GM21619 (cell line): ENCODE results near the gene GPATCH8.
"Not testable (repeated sequence)": the region's sequence is repeated elsewhere in the genome, so short reads cannot be mapped to it uniquely, and the experiment has no call there.

Experiments used
- ATAC-seq: cut with Tn5 transposase; IDR thresholded peaks from one replicate; pipeline ENCODE4 v1.9.1; 2021; ENCODE audit not compliant: unreplicated experiment

Gene GPATCH8

GRCh38 chr17:44527954-44528353 lies 24.7 kb upstream of the GPATCH8 start:
- no peak for ATAC-seq

GRCh38 chr17:44527102-44527501 lies 23.9 kb upstream of the GPATCH8 start:
- ATAC-seq: no peak

- no peak for ATAC-seq
Measured at GRCh38 chr17:44523672-44523972, 20.4 kb upstream of the GPATCH8 start.

GRCh38 chr17:44522883-44523671 lies 19.9 kb upstream of the GPATCH8 start:
- ATAC-seq: no peak

- ATAC-seq: no peak
Measured at GRCh38 chr17:44518032-44518431, 14.8 kb upstream of the GPATCH8 start.

- ATAC-seq: not testable (repeated sequence)
Measured at GRCh38 chr17:44511241-44512134, 8.3 kb upstream of the GPATCH8 start.

GRCh38 chr17:44506939-44507604 lies 3.9 kb upstream of the GPATCH8 start:
- ATAC-seq: not testable (repeated sequence)

GRCh38 chr17:44502598-44503146 lies 534 bp downstream of the GPATCH8 start:
- peak; percentile 29 for ATAC-seq

- no peak for ATAC-seq
Measured at GRCh38 chr17:44501866-44502375, 1.3 kb downstream of the GPATCH8 start.

GRCh38 chr17:44499722-44500121 lies 3.5 kb downstream of the GPATCH8 start:
- no peak for ATAC-seq

- ATAC-seq: no peak
Measured at GRCh38 chr17:44496815-44497214, 6.4 kb downstream of the GPATCH8 start.

- ATAC-seq: no peak
Measured at GRCh38 chr17:44493339-44493738, 9.9 kb downstream of the GPATCH8 start.

- no peak for ATAC-seq
Measured at GRCh38 chr17:44492706-44493272, 10.4 kb downstream of the GPATCH8 start.

GRCh38 chr17:44489581-44489980 lies 13.6 kb downstream of the GPATCH8 start:
- ATAC-seq: no peak

- no peak for ATAC-seq
Measured at GRCh38 chr17:44487170-44487569, 16.0 kb downstream of the GPATCH8 start.

- ATAC-seq: no peak
Measured at GRCh38 chr17:44473367-44473766, 29.8 kb downstream of the GPATCH8 start.

- ATAC-seq: no peak
Measured at GRCh38 chr17:44469676-44470075, 33.5 kb downstream of the GPATCH8 start.

GRCh38 chr17:44467108-44467507 lies 36.1 kb downstream of the GPATCH8 start:
- ATAC-seq: no peak

- ATAC-seq: no peak
Measured at GRCh38 chr17:44466339-44466738, 36.9 kb downstream of the GPATCH8 start.

GRCh38 chr17:44465897-44466296 lies 37.3 kb downstream of the GPATCH8 start:
- no peak for ATAC-seq

GRCh38 chr17:44465276-44465675 lies 37.9 kb downstream of the GPATCH8 start:
- ATAC-seq: no peak
